ENCODE measurements around the gene PYCR2. TPM values are rescaled to one million over a fixed set of nuclear protein-coding genes. Genes with fewer than 3 reads are reported as not detected.

PYCR2 gene
- total RNA-seq, 2 donors from 2014 or later, result 41.7 to 45.9 TPM

GRCh38 chr1:225870911-225871310 is 53.1 kb downstream of the PYCR2 start:
- no peak for DNase-seq (ENCODE audit: low spot score)
- intact Hi-C loops (cut with DNase I), result no loop called here

Small RNA genes within 50 kb of the gene (microRNA-seq; reads per million reads assigned to microRNA genes)
- gene MIR6741 (ENCODE audit: borderline microRNAs expressed in 2 of 2), result 0.65 to 0.78 reads per million in 2 donors

Other genes starting within 250 kb of the PYCR2 start
- 100 to 1,000 TPM; 167 to 207 TPM for gene SRP9, start 146.4 kb downstream of the PYCR2 start, total RNA-seq
- 100 to 1,000 TPM in 1 of 2 donors, 10 to 100 TPM in 1; 58.9 to 113 TPM for gene EPHX1, start 114.1 kb downstream of the PYCR2 start, total RNA-seq
- 10 to 100 TPM; 58.7 to 65.0 TPM for gene TMEM63A, start 41.9 kb downstream of the PYCR2 start, total RNA-seq
- under 1 TPM; 0.28 to 0.38 TPM for gene LEFTY1, start 35.1 kb downstream of the PYCR2 start, total RNA-seq
- gene LEFTY2, start 17.0 kb upstream of the PYCR2 start, total RNA-seq, result 1 to 10 TPM; 3.4 to 4.2 TPM
- 10 to 100 TPM; 17.9 to 18.0 TPM for gene SDE2, start 75.1 kb upstream of the PYCR2 start, total RNA-seq
- gene H3-3A, start 138.5 kb upstream of the PYCR2 start, total RNA-seq, result 100 to 1,000 TPM; 303 to 370 TPM